HepG2 (cell line): ENCODE results near the gene TLN1. TPM values are rescaled to one million over a fixed set of nuclear protein-coding genes. Genes with fewer than 3 reads are reported as not detected.

Experiments used
- BCL6 ChIP-seq: IDR thresholded peaks from 2 replicates; pipeline ENCODE4 v1.6.1; 2016; ENCODE audit warnings: missing genetic modification reagents, missing compliant biosample characterization
- CHD2 ChIP-seq: IDR thresholded peaks from 2 replicates; pipeline ENCODE4 v1.6.1; 2011; ENCODE audit warnings: low read depth, low read length, improper control_type of control experiment
- CHD4 ChIP-seq: fragments of 200-600 bp; sonication (generic); IDR thresholded peaks from 2 replicates; pipeline ENCODE4 v1.7.0; 2017; ENCODE audit warnings: mild to moderate bottlenecking, low read length, borderline replicate concordance
- ERF ChIP-seq: IDR thresholded peaks from 2 replicates; pipeline ENCODE4 v1.6.1; 2018; ENCODE audit warnings: missing biosample characterization, missing genetic modification reagents
- FOXJ3 ChIP-seq: sonication (generic); formaldehyde crosslinking; IDR thresholded peaks from 2 replicates; pipeline ENCODE4 v1.4.0; 2020; ENCODE audit warnings: missing genetic modification reagents, mild to moderate bottlenecking, borderline replicate concordance
- JUNB ChIP-seq: sonication (generic); formaldehyde crosslinking; IDR thresholded peaks from 2 replicates; pipeline ENCODE4 v1.8.0; 2022; ENCODE audit warnings: missing genetic modification reagents, mild to moderate bottlenecking, borderline replicate concordance
- KDM4B ChIP-seq: sonication (generic); formaldehyde crosslinking; IDR thresholded peaks from 2 replicates; pipeline ENCODE4 v1.4.0; 2020; ENCODE audit warnings: missing genetic modification reagents
- NCOA2 ChIP-seq: sonication (generic); formaldehyde crosslinking; IDR thresholded peaks from 2 replicates; pipeline ENCODE4 v1.8.0; 2022; ENCODE audit warnings: inconsistent platforms
- PHF8 ChIP-seq: sonication (generic); formaldehyde crosslinking; IDR thresholded peaks from 2 replicates; pipeline ENCODE4 v1.5.0; 2020; ENCODE audit warnings: missing genetic modification reagents
- PPARG ChIP-seq: conservative IDR thresholded peaks from 2 replicates; pipeline ENCODE4 v1.6.1; 2016; ENCODE audit warnings: missing biosample characterization, missing genetic modification reagents
- PTBP1 ChIP-seq: fragments of 200-400 bp; formaldehyde crosslinking; IDR thresholded peaks from 2 replicates; pipeline ENCODE4 v1.6.1; 2018; ENCODE audit warnings: low read length, low read depth; ENCODE audit not compliant: poor library complexity, severe bottlenecking
- TRIM24 ChIP-seq: sonication (generic); formaldehyde crosslinking; IDR thresholded peaks from 2 replicates; pipeline ENCODE4 v1.8.0; 2022; ENCODE audit warnings: mild to moderate bottlenecking, missing genetic modification reagents
- ZBTB25 ChIP-seq: IDR thresholded peaks from 2 replicates; pipeline ENCODE4 v1.6.1; 2018; ENCODE audit warnings: missing genetic modification reagents
- ZC3H4 ChIP-seq: sonication (generic); formaldehyde crosslinking; IDR thresholded peaks from 2 replicates; pipeline ENCODE4 v1.4.0; 2020; ENCODE audit warnings: missing genetic modification reagents, borderline replicate concordance
- ZFP41 ChIP-seq: sonication (generic); formaldehyde crosslinking; IDR thresholded peaks from 2 replicates; pipeline ENCODE4 v1.4.0; 2020; ENCODE audit warnings: mild to moderate bottlenecking, missing genetic modification reagents, borderline replicate concordance
- ZMYM3 ChIP-seq: sonication (generic); formaldehyde crosslinking; IDR thresholded peaks from 2 replicates; pipeline ENCODE4 v1.5.1; 2020; ENCODE audit warnings: mild to moderate bottlenecking, missing genetic modification reagents
- ZNF18 ChIP-seq: sonication (generic); formaldehyde crosslinking; IDR thresholded peaks from 2 replicates; pipeline ENCODE4 v1.8.0; 2022; ENCODE audit warnings: mild to moderate bottlenecking, missing genetic modification reagents; ENCODE audit not compliant: insufficient replicate concordance
- ZNF224 ChIP-seq: sonication (generic); formaldehyde crosslinking; IDR thresholded peaks from 2 replicates; pipeline ENCODE4 v1.5.0; 2020; ENCODE audit warnings: mild to moderate bottlenecking, missing genetic modification reagents
- ZNF468 ChIP-seq: sonication (generic); formaldehyde crosslinking; IDR thresholded peaks from 2 replicates; pipeline ENCODE4 v1.8.0; 2022; ENCODE audit warnings: mild to moderate bottlenecking, moderate library complexity, missing genetic modification reagents
- ZNF496 ChIP-seq: sonication (generic); formaldehyde crosslinking; IDR thresholded peaks from 2 replicates; pipeline ENCODE4 v1.8.1; 2023; ENCODE audit warnings: mild to moderate bottlenecking, moderate library complexity, missing genetic modification reagents; ENCODE audit not compliant: insufficient replicate concordance
- ZNF672 ChIP-seq: sonication (generic); formaldehyde crosslinking; IDR thresholded peaks from 2 replicates; pipeline ENCODE4 v1.8.1; 2022; ENCODE audit warnings: missing genetic modification reagents
- ZNF7 ChIP-seq: IDR thresholded peaks from 2 replicates; pipeline ENCODE4 v1.6.1; 2016; ENCODE audit warnings: missing biosample characterization, missing genetic modification reagents
- ZZZ3 ChIP-seq: sonication (generic); formaldehyde crosslinking; IDR thresholded peaks from 2 replicates; pipeline ENCODE4 v1.4.0; 2020; ENCODE audit warnings: missing genetic modification reagents, mild to moderate bottlenecking, borderline replicate concordance
- polyA plus RNA-seq, 8 experiments: library from polyadenylated mRNA; depleted of rRNA in 3 of 8; stranded (reverse) in 7 of 8; unstranded in 1 of 8; fragments of >200 nt; fragmentation: Illumina TruSeq in 4 of 8; extraction: Trizol in 4 of 8; gene quantifications; 2 replicates each; pipeline versions ENCODE4 v1.2.1 to v1.2.3, GENCODE V29; 2011 to 2016; ENCODE audit warnings: low read depth in 4 of 8, missing spikeins in 1 of 8, mixed read lengths in 1 of 8; ENCODE audit not compliant: insufficient read depth in 1 of 8
- total RNA-seq, 5 experiments: library from RNA; depleted of rRNA; stranded (reverse); fragments of >200 nt; fragmentation: Illumina TruSeq; extraction: Trizol; gene quantifications; 2 replicates each; pipeline ENCODE4 v1.2.3, GENCODE V29; 2016; ENCODE audit warnings: low read depth in 1 of 5
- TF ChIP-seq, protein P1 (sequence below): sonication (generic); formaldehyde crosslinking; IDR thresholded peaks from 2 replicates; pipeline ENCODE4 v1.5.0; 2020; ENCODE audit warnings: mild to moderate bottlenecking, missing genetic modification reagents, moderate library complexity
- TF ChIP-seq, protein P2 (sequence below): sonication (generic); formaldehyde crosslinking; IDR thresholded peaks from 2 replicates; pipeline ENCODE4 v1.5.1; 2020; ENCODE audit warnings: missing genetic modification reagents, mild to moderate bottlenecking, borderline replicate concordance

The TLN1 gene
- total and polyA plus RNA-seq, 2 of the 13 experiments (the other 11 are each of a cell fraction or from before 2014, with no cell fraction given) = 35.2 to 51.8 TPM

- TF ChIP-seq BCL6 = no peak
- TF ChIP-seq ZC3H4 (CRISPR knock-in tag) = no peak
- no peak for TF ChIP-seq ZNF18 (CRISPR knock-in tag)
- TF ChIP-seq ZNF224 (CRISPR knock-in tag) = no peak
- TF ChIP-seq CHD4 = no peak
- TF ChIP-seq TRIM24 (CRISPR knock-in tag) = no peak
- TF ChIP-seq ZFP41 (CRISPR knock-in tag) = no peak
- no peak for TF ChIP-seq ZNF672 (CRISPR knock-in tag)
- TF ChIP-seq, protein P1, sequence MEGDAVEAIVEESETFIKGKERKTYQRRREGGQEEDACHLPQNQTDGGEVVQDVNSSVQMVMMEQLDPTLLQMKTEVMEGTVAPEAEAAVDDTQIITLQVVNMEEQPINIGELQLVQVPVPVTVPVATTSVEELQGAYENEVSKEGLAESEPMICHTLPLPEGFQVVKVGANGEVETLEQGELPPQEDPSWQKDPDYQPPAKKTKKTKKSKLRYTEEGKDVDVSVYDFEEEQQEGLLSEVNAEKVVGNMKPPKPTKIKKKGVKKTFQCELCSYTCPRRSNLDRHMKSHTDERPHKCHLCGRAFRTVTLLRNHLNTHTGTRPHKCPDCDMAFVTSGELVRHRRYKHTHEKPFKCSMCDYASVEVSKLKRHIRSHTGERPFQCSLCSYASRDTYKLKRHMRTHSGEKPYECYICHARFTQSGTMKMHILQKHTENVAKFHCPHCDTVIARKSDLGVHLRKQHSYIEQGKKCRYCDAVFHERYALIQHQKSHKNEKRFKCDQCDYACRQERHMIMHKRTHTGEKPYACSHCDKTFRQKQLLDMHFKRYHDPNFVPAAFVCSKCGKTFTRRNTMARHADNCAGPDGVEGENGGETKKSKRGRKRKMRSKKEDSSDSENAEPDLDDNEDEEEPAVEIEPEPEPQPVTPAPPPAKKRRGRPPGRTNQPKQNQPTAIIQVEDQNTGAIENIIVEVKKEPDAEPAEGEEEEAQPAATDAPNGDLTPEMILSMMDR (CRISPR knock-in tag) = peak; percentile 53; the same call in 1 of the 2 replicates
- TF ChIP-seq ZNF496 (CRISPR knock-in tag) = no peak
- no peak for TF ChIP-seq JUNB (CRISPR knock-in tag)
- TF ChIP-seq PPARG (CRISPR knock-in tag) = no peak
- TF ChIP-seq FOXJ3 = no peak
- TF ChIP-seq ZNF468 (CRISPR knock-in tag) = no peak
- TF ChIP-seq ERF (CRISPR knock-in tag) = no peak
- TF ChIP-seq ZNF7 (CRISPR knock-in tag) = 0 out of 2 replicates have a peak, but pooled peaks have one; percentile 8
- no peak for TF ChIP-seq PHF8 (CRISPR knock-in tag)
- no peak for TF ChIP-seq CHD2
- TF ChIP-seq, protein P2, sequence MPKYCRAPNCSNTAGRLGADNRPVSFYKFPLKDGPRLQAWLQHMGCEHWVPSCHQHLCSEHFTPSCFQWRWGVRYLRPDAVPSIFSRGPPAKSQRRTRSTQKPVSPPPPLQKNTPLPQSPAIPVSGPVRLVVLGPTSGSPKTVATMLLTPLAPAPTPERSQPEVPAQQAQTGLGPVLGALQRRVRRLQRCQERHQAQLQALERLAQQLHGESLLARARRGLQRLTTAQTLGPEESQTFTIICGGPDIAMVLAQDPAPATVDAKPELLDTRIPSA = no peak
- no peak for TF ChIP-seq ZBTB25 (CRISPR knock-in tag)
- TF ChIP-seq KDM4B = no peak
- TF ChIP-seq PTBP1 = no peak
- TF ChIP-seq ZMYM3 (CRISPR knock-in tag) = no peak
- no peak for TF ChIP-seq ZZZ3 (CRISPR knock-in tag)
- TF ChIP-seq NCOA2 (CRISPR knock-in tag) = no peak
These were observed 976 bp upstream of the TLN1 start (continued) for GRCh38 chr9:35732800-35733541.
